Activated CD8-positive, alpha-beta memory T cell treated with anti-CD3 and anti-CD28 coated beads for 48 hours (primary cell): ENCODE measurements around the gene RAP1GAP2.

Experiments
- DNase-seq, 3 experiments: peaks; one replicate each; pipeline ENCODE4 v3.0.0-alpha.2; 2020; ENCODE audit warnings: low read depth in 2 of 3, low spot score in 2 of 3

The RAP1GAP2 gene

DNA sequence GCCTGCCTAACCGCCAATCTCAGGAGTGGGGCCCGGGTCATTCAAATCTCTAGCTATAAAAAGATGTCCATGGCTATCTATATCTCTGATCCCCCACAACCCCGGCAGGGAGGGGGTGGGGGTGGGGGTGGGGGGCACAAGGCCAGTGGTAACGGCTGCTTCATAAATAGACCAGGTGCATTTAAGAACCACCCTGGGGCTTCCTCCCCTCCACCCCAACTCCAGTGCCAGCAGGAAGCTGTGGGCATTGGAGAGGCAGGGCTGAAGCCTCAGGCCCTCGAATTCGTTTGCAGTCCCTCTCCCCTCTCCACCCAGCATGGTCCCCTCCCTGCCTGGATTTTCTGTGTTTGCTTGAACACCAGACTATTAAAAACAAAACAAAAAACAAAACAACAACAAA is 56.0 kb downstream of the RAP1GAP2 start:
- no peak for DNase-seq

- DNase-seq, result no peak
Observed at GRCh38 chr17:2852729-2853282, 56.6 kb downstream of the RAP1GAP2 start.

GRCh38 chr17:2853283-2854142 is 57.3 kb downstream of the RAP1GAP2 start:
- no peak for DNase-seq

- no peak for DNase-seq
Observed at GRCh38 chr17:2854143-2855055, 58.2 kb downstream of the RAP1GAP2 start.

DNA sequence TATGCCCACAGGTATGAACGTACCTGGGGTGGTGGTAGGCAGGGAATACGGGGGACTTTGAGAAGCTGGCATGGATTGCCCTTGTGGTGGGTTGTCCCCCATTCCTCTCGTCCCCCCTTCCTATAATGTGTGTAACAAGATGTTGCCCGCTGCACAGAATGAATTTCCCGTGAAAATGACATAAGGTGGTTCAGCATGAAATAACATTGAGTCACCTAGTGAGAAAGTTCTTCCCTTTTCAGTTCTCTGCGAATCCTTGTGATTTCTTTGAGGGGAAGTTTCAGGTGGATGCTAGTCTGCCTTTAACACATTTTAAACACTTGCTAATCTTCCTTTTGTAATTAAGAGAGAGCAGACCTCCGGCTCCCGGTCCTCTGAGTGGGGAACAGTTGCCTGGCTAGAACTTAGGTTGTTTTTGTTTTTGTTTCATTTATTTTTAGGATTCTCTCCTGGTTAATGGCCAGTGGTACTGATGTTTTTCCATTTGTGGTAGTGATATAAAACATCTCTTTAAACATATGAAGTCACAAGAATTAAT is 58.9 kb downstream of the RAP1GAP2 start:
- no peak for DNase-seq

- DNase-seq, result no peak
Observed at GRCh38 chr17:2856727-2857126, 60.5 kb downstream of the RAP1GAP2 start.

- no peak for DNase-seq
Observed at GRCh38 chr17:2860045-2860444, 63.8 kb downstream of the RAP1GAP2 start.

DNA sequence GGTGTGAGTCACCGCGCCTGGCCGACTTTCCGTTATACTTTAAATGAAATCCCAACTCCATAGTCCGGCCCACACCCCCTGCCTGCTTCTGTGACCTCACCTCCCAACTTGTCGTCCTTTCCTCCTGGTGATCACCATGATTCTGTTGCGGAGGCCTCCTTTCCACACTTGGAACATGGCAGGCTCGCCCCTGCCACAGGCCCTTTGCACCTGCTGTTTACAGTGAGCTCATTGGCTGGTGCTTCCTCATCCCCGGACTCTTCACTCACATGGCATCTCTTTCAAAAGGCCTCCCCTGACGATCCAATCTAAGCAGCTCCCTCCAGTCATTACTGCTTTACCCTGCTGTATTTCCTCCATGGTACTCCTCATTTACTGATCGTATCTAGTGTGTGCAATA is 64.6 kb downstream of the RAP1GAP2 start:
- DNase-seq, result no peak

DNA sequence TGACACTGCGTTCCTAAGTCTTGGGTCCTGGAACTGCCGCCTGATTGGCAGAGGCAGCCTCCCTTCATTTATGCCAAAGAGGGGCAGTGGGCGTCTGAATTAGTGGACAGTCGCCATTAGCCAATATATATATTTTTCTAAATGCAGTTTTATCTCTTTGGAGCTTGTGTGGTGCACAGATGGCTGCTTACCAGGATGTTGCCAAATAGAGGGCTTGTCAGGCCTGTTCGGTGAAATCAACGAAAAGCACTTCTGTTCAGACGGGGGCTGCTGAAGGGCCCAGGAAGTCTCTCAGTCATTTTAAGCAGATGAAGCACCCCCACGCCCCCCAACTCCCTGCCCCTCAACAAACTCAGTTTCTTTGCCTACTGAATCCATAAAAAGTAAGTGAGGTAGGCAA is 66.0 kb downstream of the RAP1GAP2 start:
- DNase-seq, result no peak

DNA sequence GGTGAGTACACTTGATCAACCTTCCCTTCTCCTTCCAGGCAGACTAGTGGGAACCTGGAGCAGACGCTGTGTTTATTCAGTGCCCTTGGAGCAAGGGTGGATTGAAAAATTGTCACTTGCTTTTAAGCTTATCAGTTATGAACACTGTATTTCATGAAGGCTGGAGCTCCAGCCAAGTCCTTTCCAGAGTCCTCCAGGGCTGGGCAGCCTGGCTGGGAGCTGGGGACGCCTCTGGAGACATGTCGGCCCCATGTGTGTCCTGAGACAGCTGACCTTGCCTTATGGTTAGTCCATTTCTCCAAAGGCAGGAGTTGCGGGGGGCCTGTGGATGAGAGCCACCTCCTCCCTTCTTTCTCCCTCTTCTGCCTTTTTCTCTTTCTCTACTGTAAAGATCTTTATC is 67.0 kb downstream of the RAP1GAP2 start:
- DNase-seq, result no peak

- DNase-seq, result no peak
Observed at GRCh38 chr17:2865228-2865627, 69.0 kb downstream of the RAP1GAP2 start.

DNA sequence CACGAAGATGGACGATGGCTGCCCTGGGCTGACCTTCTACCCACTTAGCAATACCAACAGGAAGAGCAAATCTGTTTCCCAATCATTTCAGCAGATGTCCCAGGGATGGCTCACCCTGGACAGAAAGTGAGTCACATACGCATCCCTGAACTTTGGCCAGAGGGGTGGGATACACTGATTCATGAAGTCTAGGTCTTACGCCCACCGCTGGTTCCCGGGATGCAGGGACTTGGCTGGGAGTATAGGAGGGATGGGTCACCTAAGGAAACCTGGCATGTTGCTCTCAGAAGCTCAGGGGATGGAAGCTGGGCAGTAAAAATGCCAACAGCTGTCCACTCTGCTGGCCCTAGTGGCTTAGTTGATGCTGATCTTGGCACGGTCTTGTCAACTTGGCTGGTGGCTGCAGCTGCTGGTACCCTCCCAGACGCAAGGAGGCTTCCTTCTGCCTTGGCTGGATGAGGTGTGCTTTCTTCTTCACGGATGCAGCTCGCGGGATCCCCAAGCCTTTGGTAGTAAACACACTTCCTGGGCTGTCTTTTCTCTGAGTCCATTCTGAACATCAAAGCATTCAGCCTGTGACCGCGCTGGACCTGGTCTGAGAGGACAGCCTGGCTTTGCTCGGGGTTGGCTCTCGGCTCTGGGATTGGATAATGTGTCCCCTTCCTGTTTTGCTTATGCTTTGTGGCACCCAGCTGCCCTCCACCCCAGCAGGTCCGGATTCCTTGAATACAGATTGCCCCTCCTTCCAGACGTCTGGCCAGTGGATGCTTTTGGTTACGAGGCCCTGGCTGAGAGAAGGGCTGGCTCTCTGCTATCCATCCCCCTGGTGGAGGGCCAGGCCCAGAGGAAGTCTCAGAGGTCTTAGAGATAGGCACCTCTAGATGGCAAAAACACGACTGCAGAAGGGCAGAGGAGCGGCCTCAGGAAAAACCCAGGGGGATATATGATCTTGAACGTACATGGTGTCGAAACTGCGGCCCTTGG is 71.5 kb downstream of the RAP1GAP2 start:
- DNase-seq, result no peak

DNA sequence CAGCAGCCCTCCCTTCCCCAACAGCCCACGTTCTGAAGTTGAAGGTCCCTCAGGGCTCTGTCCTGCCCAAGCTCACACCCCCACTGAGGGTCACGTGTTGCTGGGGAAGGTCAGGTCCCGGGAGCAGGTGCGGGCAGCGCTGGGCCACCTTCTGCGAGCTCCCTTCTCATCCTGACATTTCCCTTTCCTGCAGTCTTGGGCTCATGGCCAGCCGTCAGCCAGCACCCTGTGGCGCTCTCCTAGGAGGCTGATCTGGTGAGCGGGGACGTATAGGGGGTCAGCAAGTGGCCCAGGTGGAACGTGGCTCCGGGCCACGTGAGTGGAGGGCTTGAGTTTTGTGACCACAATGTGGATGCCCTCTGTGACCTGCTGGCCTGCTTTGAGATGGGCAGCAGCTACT is 73.4 kb downstream of the RAP1GAP2 start:
- no peak for DNase-seq

GRCh38 chr17:2871205-2871604 is 75.0 kb downstream of the RAP1GAP2 start:
- DNase-seq, result no peak

DNA sequence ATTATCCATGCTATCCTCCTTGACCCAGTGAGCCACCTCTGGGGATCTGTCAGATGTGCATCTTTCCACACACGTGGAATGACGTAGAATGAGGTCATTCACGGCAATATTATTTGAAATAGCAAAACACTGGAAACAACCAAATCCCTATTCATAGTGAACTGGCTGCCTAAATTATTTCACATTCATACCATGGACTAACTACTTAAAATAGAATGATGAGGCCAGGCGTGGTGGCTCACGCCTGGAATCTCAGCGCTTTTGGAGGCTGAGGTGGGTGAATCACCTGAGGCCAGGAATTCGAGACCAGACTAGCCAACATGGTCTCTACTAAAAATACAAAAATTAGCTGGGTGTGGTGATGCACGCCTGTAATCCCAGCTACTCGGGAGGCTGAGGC is 75.5 kb downstream of the RAP1GAP2 start:
- no peak for DNase-seq

- DNase-seq, result no peak
Observed at GRCh38 chr17:2872282-2872681, 76.0 kb downstream of the RAP1GAP2 start.

- DNase-seq, result no peak
Observed at GRCh38 chr17:2874189-2874686, 78.0 kb downstream of the RAP1GAP2 start.

- no peak for DNase-seq
Observed at GRCh38 chr17:2875608-2876007, 79.4 kb downstream of the RAP1GAP2 start.

- no peak for DNase-seq
Observed at GRCh38 chr17:2876467-2876866, 80.2 kb downstream of the RAP1GAP2 start.

GRCh38 chr17:2878751-2879254 is 82.6 kb downstream of the RAP1GAP2 start:
- no peak for DNase-seq
